HG03439 (cell line): ENCODE data around the gene SLC7A6.

Source experiments
- ATAC-seq: cut with Tn5 transposase; IDR thresholded peaks from one replicate; pipeline ENCODE4 v1.9.1; 2021; ENCODE audit warnings: mild to moderate bottlenecking, moderate library complexity; ENCODE audit not compliant: unreplicated experiment

The SLC7A6 gene

DNA sequence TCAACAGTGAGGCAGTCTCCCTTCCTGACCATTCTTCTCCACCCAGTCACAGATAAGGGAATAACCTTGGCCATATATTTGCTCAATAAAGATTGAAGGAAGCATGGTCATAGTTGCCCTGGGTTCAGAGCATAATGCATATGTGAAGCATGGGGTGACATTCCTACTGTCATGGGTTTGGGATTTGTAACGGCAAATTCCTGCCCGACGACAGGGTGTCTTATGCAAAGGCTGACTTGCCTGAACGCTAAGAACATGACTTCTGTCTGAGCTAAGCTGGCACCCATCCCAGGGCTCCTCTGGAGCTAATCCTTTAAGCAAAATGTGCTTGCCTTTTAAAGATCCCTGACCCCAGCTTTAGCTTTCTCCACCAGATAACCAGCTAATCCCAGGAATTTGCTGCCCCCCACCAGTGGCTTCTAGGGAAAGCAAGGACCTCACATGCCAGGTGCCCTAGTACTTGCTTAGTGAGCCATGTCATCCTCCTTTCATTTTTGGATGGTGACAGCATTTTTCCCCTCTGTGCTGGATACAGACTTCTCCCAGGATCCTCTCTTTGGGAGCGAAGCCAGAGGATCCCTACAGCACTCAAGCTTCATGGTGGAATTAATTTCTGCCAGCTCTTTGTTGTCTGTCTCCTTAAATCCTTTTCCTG lies 34.7 kb downstream of the SLC7A6 start:
- ATAC-seq, result no peak

DNA sequence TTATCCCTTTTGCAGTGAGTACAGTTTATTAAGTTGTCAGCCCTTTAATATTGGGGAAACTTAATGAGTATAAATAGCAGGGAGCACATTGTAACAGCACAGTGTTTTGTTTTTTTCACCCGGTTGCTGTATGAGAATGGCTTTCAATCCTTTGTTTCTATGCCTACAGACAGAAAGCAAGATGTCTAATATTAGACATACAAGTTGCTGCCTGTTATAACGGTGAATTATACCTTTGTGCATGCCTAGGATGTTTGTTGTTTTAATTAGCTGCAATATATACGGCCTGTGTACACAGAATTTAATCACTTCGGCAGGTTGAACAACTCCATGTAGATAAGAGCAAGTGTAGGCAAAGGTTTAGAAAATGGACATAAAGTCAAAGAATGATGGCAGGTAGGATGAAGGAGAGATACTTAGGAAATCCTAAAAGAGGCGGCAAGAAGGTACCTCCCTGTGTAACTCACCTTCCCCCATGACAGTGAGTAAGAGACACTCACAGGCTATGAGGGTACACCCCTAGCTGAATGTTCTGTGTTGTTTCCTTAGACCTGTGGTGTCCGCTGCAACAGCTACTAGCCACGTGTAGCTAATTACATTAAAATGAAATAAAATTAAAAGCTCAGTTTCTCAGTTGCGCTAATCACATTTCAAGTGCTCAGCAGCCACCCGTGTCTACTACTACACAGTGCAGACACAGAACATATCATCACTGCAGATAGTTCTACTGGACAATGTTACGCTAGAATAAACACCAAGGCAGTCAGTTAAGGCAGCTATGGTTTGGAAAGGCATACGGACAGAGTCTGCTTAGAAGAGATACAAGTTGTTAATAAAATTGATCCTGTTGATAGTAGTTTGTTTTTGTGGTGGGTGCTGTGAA lies 35.5 kb downstream of the SLC7A6 start:
- no peak for ATAC-seq

DNA sequence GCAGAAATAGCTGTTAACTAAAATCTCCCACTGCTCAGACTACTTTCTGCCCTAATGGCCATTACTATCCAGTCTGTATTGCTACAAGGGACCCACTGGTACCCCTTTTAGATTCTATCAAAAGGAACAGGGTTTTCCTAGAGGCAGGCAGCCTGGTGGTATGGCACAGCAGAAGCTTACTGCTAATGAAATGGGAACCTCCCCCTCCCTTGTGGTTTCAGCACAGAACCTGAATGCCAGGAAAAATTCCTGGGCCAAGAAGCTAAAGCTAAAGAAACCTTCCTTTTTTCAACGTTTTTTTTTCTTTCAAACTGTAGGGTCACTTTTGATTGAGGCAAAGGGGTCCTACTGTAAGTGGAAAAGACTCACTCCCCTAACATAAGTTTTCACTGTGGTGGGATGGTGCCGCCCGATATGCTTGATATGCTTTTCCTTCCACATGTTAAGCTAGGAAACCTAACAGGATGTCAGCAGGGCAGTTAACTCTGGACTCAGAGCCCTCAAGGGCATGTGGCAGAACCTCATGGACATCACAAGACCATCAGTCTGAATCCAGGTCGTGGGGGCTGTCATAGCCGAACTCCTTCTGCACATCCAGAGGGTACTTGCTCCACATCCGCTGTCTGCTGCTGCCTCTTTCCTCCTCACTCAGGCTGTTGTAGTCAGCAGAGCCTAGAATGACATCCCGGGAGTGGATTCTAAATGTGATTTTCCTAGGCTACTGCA lies 36.6 kb downstream of the SLC7A6 start:
- no peak for ATAC-seq

- ATAC-seq, result no peak
Observed at GRCh38 chr16:68306633-68307032, 42.3 kb downstream of the SLC7A6 start.

- no peak for ATAC-seq
Observed at GRCh38 chr16:68309799-68310198, 45.5 kb downstream of the SLC7A6 start.

DNA sequence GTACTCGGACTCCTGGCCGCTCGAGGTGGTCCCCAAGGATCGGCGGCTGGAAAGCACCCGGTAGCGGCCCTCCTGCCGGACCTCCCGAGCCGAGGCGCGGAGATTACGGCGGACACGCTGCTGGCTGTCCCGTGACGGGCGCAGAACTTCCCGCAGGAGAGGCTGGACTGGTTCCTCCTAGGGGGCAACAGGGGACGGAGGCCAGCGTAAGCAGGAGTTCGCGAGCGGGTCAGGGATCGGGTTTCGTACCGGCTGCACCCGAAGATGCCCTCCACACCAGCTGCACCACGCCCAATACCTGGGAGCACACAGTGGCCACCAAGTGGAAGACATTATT lies 46.1 kb downstream of the SLC7A6 start:
- ATAC-seq, result peak; percentile 33

DNA sequence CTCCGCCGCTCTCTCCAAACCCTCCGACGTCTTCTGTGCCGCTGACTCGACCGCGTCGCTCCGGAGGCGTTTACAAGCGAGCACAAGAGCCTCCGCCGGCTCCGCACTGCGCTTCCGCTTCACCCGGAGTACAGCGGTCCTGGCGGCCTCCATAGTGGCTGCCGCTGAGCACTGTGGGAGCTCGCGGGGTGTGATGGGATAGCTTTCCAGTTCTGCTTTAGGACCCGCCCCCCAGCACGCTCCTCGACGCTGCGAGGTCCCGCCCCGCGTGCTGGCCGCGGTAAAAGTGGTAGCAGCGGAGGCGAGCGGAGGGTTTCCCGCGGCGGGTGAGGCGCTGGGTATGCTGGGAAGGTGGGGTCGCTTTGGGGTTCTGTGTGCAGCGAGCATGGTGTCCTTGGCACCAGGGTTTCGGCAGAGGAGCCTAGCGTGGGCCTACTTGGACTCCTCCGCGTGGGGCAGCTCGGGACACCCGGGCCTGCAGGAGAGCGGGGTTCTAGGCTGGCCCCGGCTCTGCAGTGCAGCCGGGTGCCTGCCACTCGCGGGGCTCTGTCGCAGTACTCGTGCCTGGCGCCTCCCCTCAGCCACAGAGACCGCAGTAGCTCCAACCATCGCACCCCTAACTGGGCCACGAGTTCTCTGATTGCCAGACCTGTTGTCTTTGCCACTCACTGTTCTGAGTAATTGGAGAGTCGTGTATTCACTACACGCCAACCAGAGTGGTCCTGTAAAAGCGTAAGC lies 46.6 kb downstream of the SLC7A6 start, which contains the start of the genes PRMT7 and SLC7A6OS:
Gene PRMT7 (plus strand): TSS at position 246 of the 738 bp plus-strand sequence. CDS start 4,961 bp downstream, outside the sequence.
Gene SLC7A6OS (minus strand): TSS at position 173 of the 738 bp plus-strand sequence. CDS start 20 bp downstream, at position 153.
- peak; percentile 97 for ATAC-seq

DNA sequence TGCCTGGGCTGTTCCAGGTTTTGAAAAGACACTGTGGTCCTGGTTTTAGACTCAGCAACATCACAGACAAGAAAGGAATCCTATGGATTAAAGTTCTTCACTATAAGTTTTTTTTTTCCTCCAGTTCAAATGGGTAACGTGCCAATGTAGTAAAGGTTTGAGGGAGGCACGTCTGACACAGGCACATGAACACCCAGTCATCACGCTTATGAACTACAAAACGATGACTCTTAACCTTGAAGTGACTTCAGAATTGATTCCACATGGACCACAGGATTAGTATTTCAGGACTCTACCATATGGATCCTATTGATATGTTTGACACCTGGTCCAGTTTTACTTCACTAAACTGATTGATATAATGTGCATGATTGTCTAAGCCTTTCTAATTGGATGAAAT lies 48.8 kb downstream of the SLC7A6 start:
- ATAC-seq, result no peak

DNA sequence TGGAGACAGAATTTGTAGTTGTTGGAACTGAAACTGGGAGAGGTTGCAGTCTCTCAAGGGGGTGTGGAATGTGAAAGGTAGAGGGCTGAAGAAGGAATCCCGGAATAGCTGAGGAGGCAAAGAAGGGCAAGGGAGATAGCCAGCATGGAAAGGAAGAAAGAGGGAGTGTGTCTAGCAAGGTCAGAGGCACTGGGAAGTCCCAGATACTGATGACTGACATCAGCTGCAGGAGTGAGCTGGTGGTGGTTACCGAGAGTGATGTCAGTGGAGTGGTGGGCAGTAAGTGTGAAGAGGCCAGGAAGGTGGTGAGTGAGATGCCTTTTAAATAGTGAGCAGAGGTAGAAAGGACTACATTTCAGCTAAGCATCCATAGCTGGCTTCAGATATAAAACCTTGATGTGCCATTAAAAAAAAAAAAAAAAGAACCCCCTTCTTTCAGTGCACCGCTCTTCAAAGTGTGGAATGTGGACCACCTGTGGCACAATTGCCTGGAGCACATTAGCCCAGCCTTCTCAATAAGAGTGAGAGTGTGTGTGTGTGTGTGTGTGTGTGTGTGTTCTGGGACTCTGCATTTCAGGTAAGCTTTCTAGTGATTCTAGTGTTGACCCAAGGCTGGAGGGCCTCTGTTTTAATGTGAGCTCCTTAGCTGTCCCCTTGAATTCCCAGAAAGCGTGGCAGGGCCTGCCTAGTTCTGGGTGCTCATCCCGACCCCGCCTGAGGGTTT lies 55.0 kb downstream of the SLC7A6 start:
- no peak for ATAC-seq

DNA sequence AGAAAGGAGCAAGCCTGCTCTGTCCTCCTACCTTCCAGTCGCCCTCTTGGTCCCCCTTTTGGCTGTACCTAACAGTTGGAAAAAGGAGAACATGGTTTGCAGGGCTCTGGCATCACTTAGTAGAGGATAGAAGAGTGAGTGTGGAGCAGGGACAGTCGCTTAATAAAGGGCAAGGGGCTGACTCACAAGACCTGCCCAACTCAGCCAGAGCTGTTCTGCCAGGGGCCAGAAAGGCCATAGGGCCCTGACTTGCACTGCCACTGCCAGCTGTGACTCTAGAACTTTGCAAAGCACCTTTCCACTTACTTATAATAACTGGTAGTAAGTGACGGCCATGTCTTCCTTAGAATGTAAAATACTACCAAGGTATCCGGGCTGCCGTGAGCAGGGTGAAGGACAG lies 60.0 kb downstream of the SLC7A6 start:
- no peak for ATAC-seq

GRCh38 chr16:68324780-68325357 lies 60.5 kb downstream of the SLC7A6 start:
- no peak for ATAC-seq

DNA sequence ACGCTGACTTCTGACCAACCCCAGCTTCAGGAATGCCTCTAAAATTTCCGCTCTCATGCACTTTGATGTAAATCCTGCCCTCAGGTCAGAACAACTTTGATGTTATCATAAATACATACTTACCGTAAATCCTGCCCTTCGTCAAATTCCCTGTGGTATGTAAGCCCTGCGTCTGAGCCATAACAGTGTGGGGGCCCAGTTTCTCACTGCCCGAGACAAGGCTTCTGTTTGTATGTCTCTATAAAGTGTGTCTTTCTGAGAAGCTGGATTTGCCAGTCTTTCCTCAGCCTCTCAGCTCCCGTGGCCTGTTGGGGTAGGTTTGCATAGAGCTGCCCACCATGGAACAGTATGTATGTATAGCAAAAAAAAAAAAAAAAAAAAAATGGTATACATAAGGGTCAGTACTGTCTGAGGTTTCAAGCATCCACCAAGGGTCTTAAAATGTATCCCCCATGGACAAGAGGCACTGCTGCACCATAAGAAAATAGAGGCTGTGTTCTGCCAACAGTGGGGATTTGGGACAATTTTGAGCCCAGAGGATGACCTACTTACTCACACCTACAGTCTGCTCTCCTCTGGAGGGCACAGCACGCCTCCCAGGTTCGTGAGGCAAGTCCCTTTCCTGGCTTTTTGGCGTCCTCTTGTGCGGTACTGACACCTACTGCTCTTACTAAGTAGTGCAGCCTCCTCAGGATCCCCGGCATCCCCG lies 64.0 kb downstream of the SLC7A6 start:
- peak; percentile 76 for ATAC-seq

GRCh38 chr16:68328860-68329390 lies 64.6 kb downstream of the SLC7A6 start:
- ATAC-seq, result no peak

DNA sequence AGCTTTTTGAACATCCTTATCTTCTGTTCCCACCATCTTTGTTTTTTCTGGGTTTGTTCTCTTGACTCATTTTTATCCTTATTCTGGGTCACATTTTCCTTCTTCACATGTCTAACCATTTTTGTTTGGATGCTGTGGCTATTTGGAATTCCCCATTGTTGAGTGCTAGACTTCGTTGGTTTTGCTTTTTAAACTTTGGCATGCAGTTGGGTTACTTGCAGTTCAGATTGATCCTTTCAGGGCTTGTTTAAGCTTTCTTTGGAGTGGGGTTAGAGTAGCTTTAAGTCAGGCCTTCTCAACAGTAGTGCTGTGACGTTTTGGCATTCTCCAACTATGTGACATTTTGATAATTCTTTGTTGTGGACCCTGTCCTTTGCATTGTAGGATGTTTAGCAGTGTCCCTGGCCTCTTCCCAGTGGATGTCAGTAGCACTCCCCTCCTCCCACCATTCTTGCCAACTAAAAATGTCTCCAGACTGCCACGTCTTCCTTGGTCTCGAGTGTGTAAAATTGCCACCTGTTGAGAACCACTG lies 67.6 kb downstream of the SLC7A6 start:
- no peak for ATAC-seq

DNA sequence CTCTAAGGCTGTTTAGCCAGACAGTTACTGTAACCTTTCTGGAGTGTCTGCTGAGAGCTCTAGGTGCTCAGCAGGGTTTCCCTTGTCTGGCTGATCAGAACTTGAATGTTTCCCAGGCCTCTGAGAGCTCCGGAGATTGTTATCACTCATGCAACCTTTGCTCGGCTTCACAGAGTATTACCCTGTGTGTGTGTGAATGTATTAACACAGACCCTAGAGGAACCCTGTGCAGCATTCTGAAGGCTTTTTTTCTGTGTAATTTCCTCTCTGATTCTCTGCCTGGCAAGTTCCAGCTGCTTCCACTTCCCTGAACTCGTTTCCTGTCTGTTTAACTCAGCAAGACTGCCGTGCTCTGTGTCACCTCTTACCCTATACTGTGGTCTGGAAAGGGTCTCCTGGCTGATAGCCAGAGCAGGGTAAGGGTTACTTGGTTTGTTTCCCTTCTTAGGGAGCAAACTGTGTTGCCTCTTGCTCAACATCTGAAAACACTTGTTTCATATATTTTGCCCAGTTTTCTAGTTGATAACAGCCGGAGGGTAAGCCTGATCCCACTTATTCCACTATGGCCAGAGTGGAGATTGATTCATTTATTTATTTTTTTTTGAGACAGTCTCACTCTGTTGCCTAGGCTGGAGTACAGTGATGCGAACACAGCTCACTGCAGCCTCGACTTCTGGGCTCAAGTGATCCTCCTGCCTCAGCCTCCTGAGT lies 68.2 kb downstream of the SLC7A6 start:
- no peak for ATAC-seq

- no peak for ATAC-seq
Observed at GRCh38 chr16:68335175-68335574, 70.8 kb downstream of the SLC7A6 start.

GRCh38 chr16:68338326-68339119 lies 74.2 kb downstream of the SLC7A6 start:
- ATAC-seq, result no peak
